NCI-H748 (cell line): ENCODE data around the gene ZMIZ1.

Experiments used
- DNase-seq: peaks from one replicate; lab custom pipeline; 2025; ENCODE audit not compliant: unreplicated experiment; lab: John Stamatoyannopoulos, UW

The ZMIZ1 gene

GRCh38 chr10:79068562-79069324, at the start of gene ZMIZ1:
Gene ZMIZ1, plus strand, starts transcription at chr10:79068966. Its CDS starts 132,667 bp downstream, at chr10:79201633.
- peak; percentile 67 for DNase-seq

- no peak for DNase-seq
These were observed 49.2 kb upstream of the ZMIZ1 start for GRCh38 chr10:79019441-79020014.

- no peak for DNase-seq
These were observed 48.7 kb upstream of the ZMIZ1 start for GRCh38 chr10:79020015-79020491.

- no peak for DNase-seq
These were observed 48.2 kb upstream of the ZMIZ1 start for GRCh38 chr10:79020605-79021004.

- DNase-seq: no peak
These were observed 47.3 kb upstream of the ZMIZ1 start for GRCh38 chr10:79021331-79021907.

GRCh38 chr10:79021948-79022499, 46.7 kb upstream of the ZMIZ1 start:
- DNase-seq: no peak

GRCh38 chr10:79022565-79023230, 46.1 kb upstream of the ZMIZ1 start:
- no peak for DNase-seq

- DNase-seq: no peak
These were observed 45.3 kb upstream of the ZMIZ1 start for GRCh38 chr10:79023240-79024162.

- no peak for DNase-seq
These were observed 44.5 kb upstream of the ZMIZ1 start for GRCh38 chr10:79024296-79024695.

- no peak for DNase-seq
These were observed 44.0 kb upstream of the ZMIZ1 start for GRCh38 chr10:79024720-79025198.

GRCh38 chr10:79025199-79025832, 43.5 kb upstream of the ZMIZ1 start:
- DNase-seq: peak; percentile 11

GRCh38 chr10:79026341-79026761, 42.4 kb upstream of the ZMIZ1 start:
- DNase-seq: no peak

GRCh38 chr10:79026806-79027146, 42.0 kb upstream of the ZMIZ1 start:
- DNase-seq: no peak

- DNase-seq: peak; percentile 14
These were observed 41.4 kb upstream of the ZMIZ1 start for GRCh38 chr10:79027147-79028055.

GRCh38 chr10:79028056-79028430, 40.7 kb upstream of the ZMIZ1 start:
- no peak for DNase-seq

GRCh38 chr10:79028451-79029010, 40.2 kb upstream of the ZMIZ1 start:
- no peak for DNase-seq

GRCh38 chr10:79029478-79030390, 39.0 kb upstream of the ZMIZ1 start:
- no peak for DNase-seq
